HG03108 (cell line): ENCODE results near the gene GALNT17.

Experiments used
- ATAC-seq: cut with Tn5 transposase; IDR thresholded peaks from one replicate; pipeline ENCODE4 v1.9.1; 2021; ENCODE audit warnings: moderate library complexity; ENCODE audit not compliant: unreplicated experiment

Gene GALNT17

DNA sequence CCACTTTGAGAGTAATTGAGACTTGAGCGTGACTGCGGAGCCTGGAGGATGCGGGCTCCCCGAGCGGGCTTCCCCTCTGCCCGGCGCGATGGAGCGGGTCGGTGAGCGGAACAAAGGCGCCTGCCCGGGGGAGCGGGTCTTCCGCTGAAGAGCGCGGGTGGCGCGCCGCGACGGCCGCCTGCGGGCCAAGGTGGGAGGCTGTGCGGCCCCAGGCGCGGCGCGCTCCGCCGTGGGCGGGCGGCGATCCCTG, at the start of gene GALNT17:
Gene GALNT17, plus strand, starts transcription at position 18 of the 250 bp plus-strand sequence.
- no peak for ATAC-seq

DNA sequence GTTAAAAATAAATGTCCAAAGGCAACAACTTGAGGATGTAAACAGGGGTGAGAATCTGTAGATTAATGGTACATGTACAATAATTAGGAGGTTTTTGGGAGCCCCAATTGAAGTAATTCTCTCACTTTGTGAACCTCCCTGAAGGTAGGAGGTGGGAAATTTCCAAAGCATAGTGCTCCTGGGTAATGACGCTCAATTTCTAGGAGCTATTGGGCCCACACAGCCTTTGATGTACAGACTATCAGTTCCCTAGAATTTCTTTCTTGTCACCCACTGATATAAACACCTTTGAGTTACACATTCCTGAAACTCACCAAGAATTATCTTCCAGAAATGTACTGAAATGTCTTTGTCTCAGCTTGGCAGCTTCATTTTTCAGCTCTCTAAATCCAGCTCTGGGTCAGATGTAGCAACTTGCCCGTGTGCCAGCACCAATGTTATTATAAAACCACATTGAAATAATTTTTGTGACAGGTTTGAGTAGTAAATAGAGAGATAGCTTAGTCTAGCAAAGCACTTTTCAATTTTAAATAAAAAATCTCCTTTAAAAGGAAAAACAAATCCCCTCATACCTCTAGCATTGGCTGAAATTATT, 36.6 kb upstream of the GALNT17 start:
- ATAC-seq: no peak

DNA sequence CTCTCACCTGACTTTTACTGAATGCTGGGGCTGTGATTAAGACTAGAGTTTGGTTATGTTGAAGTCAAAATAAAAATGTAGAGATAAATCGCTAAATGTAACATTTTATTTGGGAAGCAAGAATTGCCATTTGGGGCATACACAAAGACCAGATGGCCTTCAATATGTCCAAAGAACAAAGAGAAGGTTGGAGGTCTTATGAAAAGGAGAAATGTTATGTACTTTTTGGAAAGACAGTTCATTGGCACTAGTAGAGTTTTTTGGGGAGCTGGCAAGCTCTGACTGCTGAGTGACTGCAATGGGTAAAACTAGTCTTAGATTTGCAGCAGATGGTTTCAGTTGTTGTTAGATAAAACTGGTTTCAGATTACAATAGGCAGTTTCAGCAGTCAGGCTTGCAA, 35.6 kb upstream of the GALNT17 start:
- no peak for ATAC-seq

DNA sequence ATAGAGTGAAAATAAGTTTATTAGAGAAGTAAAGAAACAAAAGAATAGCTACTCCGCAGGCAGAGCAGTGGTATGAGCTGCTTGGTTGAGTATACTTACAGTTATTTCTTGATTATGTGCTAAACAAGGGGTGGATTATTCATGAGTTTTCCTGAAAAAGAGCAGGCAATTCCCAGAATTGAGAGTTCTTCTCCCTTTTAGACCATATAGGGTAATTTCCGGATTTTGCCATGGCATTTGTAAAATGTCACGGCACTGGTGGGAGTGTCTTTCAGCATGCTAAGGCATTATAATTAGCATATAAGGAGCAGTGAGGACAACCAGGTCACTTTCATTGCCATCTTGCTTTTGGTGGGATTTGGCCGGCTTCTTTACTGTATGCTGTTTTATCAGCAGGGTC, 25.7 kb upstream of the GALNT17 start:
- no peak for ATAC-seq

DNA sequence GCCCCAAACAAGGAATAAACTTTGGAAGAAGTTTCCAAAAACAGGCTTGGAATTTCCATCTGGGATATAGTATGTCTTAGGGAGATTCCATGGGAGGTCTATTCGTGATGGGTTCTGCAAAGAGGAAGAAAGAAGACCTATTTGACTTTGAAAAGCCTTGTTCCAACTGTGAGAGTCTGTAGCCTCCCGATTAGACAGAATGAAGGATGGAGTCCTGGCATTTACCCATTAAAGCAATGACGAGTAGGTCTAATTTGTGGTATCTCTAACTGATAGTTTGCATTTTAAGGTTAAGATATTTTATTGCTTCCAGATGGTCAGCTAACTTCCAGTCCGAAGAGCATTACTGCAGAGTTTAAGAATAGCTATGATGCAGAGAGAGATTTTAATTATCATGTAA, 19.5 kb upstream of the GALNT17 start:
- no peak for ATAC-seq

DNA sequence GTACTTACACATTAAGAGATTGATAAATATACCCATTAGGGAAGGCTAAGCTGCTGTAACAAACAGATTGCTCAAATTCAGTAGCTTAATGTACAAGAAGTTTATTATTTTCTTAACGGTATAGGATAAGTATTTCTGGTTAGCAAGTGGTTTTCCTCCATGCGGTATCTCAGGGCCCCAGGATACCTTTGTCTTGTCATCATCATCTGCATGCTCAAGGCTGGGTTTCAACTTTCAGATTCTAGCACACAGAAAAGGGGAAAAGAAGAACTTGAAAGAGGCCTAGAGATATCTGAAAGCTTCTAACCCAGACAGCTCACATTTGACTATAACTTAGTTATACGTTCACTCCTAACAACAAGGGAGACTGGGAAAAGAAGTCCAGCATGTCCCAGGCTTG, 11.8 kb upstream of the GALNT17 start:
- ATAC-seq: no peak

DNA sequence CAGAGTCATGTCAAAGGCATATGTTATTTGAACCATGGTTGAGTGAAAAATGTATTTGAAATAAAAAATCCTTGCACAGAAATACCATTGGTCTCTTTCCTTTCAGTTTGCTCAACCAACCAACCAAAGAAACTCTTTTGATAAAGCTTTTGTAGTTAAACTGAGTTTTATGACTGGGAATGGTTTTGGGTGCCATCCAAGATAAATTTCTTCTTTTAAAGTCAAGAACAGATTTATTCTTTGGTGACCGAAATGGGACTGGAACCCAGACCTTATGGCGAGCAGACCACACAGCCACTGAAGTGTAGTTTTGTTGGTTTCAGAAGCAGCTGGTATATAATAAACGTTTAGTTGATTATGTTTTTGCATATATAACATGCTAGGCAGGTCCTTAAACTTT, 2.8 kb upstream of the GALNT17 start:
- no peak for ATAC-seq

DNA sequence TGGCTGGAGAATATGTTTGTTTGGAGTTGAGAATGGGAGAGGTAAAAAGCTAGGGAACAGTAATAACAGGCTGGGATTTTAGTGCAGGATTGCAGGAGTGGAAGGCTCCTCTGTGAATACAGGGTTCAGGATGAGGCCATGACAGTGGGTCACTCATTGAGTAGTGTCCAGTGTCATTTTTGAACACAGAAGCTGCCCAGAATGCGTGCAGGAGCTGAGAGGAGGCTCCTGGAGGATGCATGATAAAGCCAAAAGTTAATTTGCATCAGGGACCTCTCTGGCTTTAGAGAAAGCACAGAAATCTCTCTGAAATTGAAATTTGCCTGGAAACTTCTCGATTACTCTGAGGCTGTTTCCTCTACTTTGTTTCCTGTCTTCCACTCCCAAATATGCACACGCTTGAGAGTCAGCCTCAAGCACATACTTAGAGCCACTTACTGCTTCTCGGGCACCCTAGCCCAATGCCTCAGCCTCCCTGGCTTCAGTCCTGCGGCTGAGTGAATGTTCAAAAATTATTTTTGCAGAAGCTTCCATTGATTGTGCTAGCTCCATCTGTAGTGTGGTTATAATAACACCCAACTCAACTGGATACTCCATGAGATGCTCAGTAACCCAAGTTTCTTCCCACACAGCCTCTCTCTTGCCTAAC, 1.8 kb upstream of the GALNT17 start:
- no peak for ATAC-seq

DNA sequence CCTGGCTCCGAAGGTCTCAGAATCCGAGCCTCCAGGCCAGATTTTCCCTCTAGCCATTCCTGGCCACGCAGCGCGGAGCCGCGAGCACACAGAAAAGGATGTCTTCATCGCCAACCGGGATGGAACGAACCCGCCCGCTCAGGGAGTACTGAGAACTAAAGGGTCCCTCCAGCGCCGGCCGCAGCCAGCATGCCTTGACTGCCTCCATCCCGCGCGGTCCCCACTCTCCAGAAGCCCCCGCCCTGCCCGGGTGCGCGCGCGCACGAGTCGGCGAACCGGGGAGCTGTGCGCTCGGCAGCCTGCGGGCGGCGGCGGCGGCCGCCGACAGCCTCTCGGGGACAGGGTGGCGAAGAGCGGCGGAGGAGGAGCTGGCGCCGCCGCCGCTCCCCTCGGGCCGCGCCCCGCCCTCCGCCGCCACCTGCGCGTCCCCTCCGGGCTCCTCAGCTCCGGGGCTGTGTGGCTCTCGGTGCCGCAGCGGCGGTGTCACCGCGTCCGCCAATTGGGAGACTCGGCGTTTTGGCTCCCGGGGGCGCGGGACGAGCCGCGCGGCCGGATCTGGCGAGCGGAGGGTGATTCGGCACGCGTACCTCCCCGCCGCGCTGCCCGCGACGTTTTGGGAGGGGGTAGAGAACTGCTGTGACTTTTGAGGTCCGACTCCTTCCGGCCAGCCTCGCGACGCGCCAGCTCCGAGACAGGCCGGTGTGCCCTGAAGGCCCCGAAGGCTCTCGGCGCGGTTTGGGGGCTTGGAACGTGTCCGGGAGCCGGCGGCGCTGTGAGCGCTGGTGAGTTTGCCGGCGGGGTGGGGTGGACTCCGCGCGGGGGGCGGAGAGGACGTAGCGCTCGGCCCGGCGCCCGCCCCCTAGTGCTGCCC, 453 bp upstream of the GALNT17 start:
- ATAC-seq: no peak

DNA sequence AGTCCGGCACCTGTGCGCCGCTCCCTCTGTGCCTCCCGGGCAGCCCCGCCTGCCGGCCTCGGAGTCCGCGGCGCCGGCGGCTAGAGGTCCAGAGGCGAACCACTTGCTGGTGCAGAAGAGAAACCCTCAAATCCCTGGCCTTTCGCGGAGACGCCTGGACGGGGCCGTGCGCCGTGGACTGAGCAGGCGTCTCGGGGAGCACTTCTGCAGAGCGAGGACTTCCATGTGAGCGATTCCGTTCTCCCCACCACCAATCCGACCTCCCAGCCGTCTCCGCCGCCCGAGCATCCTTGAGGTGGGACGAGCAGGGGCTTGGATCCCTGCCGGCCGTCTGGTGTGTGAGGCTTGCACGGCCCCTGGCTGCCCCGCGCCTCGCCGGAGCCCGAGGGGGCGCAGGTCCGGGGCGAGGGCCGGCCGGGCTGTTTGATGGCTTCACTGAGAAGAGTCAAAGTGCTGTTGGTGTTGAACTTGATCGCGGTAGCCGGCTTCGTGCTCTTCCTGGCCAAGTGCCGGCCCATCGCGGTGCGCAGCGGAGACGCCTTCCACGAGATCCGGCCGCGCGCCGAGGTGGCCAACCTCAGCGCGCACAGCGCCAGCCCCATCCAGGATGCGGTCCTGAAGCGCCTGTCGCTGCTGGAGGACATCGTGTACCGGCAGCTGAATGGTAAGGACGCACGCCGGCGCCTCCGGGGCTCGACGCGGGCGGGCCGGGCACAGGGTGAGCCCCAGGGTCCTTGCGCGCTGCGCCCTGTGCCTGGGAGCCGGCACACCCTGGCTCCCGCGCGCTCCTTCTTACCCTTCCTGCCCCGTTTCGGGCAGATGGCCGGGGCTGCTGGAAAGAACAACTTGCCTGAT, 660 bp downstream of the GALNT17 start:
- no peak for ATAC-seq

DNA sequence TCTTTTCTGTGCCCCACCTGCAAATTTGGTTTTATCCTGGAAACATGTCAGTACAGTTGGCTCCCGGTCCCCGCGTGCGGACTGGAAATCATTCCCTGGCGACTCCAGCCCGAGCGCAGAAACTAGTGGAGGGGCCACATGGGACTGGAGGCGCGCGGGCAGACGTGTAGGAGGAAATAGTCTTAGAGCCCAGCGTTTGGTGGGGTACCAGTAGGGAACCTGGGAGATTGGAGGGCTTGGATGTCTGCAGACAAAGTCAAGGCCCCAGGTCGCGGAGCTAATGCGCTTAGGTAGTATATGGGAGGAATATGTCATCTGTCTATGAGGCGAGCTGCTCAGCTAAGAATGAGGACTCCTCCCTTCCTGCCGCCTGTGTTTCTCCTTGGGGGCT, 1.3 kb downstream of the GALNT17 start:
- no peak for ATAC-seq

DNA sequence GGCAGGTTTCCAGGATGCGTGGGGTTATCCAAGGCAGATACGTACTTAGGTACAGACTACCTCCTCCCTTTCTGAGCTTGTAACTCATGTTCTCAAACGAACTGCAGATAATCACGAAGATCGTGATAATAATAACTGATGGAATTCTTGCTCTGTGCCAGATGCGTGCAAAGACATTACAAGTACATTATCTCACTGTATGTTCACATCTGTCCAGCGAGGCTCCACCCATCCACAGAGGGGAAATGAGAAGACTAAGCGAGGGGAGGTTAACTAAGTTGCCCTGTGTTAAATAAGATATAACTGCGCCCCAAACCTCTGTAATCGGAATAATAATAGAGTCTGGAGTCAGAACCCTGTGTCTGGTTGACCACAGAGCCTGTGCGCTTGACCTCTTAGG, 1.9 kb downstream of the GALNT17 start:
- no peak for ATAC-seq

DNA sequence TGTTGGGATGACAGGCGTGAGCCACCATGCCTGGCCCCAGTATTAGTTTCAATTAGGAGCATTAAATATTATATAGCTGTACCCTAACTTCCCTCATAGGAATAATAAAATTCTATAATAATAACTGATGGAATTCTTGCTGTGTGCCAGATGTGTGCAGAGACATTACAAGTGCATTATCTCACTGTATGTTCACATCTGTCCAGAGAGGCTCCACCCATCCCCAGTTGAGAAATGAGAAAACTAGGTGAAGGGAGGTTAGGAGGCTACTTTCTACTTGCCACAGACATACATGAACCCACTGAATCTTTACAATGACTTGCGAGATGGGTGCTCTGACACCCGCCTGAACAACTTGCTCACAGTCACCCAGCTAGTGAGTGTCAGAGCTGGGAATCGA, 3.2 kb downstream of the GALNT17 start:
- ATAC-seq: no peak

DNA sequence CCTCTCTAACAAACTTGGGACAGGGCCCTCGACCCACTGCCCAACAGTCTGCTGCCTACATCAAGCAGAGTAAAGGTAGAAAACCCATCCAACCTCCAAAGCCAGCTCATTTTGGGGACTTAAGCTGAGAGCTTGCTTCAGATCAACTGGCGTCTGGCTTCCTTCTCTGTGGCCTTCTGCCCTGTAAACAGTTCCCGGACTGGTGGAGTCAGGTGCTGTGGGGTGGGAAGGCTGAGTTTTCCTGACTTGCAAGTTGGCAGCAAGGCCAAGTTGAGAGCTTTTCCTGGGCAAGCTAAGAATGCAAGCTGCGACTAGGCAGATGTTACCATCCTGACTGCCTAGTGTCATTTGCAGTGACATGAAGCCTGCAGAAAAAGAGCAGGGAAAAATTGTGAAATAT, 3.7 kb downstream of the GALNT17 start:
- ATAC-seq: no peak

DNA sequence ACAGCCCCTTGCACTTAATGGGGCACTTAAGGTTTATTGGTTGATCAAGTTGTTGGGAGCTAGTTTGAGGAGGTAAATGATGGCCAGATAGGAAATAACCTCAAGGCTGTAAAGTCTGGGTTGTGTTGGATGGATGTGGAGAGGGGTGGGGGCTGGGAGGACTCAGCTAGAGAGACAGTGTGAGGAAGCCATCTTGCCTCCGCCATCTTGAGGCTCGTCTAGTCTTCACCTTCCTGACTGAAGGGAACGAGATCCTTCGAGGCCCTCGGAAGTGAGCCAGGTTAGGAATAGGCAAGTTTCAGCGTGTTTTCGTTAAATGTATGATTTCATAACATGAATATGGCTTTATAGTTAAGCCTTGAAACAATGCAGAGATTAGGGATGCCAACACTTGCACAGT, 5.5 kb downstream of the GALNT17 start:
- no peak for ATAC-seq

DNA sequence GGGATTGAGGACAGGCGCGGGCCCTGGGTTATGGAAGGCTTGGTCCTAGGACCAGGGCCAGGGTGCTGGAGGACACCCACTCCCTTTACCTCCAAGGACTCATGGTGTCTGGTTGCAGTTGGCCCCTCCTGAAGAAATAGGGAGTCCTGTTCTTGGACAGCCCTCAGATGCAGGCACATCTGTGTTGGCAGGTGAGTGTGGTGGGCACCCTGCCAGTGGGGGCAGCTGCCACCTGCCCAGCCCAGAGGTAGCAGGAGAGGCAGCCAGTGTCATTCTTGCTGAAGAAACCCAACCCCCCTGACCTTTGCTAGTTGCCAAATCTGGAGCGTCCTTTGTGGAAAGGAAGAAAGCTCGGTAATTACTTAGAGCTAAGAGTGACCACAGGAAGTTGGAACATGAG, 8.3 kb downstream of the GALNT17 start:
- ATAC-seq: no peak

DNA sequence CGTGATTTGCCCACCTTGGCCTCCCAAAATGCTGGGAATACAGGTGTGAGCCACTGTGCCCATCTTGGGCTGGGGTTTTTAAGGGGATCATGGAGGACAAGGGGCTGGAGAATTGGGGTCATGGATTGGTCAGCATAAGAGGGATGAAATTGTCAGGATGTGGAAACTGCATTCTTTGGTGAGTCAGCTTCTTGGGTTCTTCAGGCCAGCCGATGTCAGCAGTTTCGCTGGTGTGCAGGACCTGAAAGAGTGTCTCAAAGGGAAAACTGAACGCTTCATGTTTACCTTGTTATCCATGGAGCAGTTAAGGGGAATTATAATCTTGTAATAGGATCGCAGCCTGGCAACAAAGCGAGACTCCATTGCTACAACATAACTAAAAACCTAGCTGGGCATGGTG, 13.0 kb downstream of the GALNT17 start:
- ATAC-seq: no peak

DNA sequence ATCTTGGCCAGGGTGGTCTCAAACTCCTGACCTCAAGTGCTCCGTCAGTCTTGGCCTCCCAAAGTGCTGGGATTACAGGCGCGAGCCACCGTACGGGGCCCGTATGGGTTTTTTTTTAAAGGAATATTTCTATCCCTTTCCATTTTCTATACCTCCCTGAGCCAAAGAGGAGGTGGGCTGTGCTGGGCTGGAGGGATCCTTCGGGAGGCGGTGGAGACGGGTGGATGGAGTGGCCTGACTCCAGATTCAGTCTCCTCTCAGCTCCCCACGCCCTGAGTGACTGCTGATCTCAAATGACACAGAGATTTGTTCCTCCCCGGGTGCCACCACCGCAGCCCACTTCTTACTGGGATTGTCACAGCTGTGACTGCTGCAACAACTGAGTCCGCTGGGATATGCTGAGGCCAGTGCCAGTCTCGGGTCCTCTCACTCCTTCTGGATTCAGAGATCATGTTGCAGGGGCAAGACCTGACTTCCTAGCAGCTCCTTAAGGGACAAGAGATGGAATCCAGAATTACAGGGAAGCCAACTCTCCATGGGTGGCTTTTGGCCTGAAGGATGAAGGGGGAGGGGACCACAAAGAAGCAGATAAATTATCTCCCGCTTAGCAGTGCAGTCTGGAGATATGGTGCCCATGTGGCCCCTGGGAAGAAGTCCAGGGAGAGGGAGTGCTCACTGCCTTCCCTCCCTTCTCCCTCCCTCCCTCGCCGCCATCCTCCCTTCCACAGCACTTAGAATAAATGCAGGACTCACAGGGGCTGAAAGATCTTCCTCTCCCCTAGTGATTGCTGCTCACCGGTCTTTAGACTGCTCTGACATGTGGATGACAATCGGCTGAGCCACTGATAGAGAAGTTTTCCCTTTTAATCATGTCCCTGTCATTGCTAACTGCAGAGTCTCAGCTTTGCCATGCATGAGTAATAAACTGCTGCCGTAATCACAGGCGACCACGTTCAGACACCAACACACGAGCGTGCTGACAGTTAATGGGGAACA, 14.3 kb downstream of the GALNT17 start:
- ATAC-seq: no peak

DNA sequence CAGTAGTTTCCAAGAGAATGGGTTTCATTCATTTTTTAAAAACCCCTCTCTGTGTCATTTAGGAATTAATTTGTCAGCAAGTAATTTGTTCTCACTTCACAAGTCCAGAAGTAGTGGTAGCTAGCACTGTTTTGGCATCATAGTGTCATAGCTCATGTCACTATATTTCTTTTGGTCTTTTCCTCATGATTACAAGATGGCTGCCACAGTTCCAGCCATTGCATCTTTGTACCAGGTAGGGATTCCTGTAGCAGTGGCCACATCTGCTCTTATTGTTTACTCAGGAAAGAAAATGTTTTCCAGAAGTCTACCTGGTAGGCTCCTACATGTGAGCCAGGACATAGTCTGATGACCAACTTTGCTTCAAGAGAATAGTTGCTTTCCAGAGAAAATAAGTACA, 16.2 kb downstream of the GALNT17 start:
- no peak for ATAC-seq

DNA sequence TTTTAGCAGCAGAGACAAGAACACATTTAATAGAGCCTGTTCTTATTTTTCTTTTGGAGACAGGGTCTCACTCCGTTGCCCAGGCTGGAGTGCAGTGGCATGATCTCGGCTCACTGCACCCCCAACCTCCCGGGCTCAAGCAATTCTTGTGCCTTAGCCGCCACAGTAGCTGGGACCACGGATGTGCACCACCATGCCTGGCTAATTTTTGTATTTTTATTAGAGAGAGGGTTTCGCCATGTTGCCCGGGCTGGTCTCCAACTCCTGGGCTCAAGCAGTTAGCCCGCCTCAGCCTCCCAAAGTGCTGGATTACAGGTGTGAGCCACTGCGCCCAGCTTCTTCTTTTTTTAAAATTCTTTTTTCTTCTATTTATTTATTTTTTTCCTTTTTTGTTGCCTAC, 23.3 kb downstream of the GALNT17 start:
- no peak for ATAC-seq
